ENCODE data around the gene SLC25A40. TPM values are rescaled to one million over a fixed set of nuclear protein-coding genes. Genes with fewer than 3 reads are reported as not detected.
"Not testable (repeated sequence)": the region's sequence is repeated elsewhere in the genome, so short reads cannot be mapped to it uniquely, and the experiment has no call there.

Gene SLC25A40
- total RNA-seq, 1 donor from 2014 or later = 25.6 TPM

DNA sequence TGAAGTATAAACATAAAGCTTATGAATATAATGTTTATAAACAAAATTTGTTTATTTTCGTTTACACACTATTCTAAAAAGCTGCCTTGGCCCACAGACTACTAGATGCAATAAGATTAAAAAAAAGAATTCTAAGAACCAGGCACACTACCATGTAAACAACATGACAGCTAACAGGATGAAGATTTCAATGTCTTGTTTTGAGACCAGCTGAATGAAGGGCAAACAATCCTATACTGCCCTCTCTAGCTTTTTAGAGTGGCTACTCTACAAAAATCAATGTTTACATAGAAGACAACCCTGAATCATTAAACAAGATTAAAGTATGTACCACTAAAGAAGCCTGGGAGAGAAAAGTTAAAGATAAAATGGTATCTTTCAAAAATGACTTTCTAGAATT lies 38.6 kb downstream of the SLC25A40 start:
- H3K36me3 Mint-ChIP-seq = no peaks in the 10 kb centered on the region
- H3K27ac Mint-ChIP-seq = no peak overlapping the region
- H3K4me1 Mint-ChIP-seq = peaks cover 2% of the 10 kb centered on the region
- H3K4me3 Mint-ChIP-seq = no peak overlapping the region
- TF ChIP-seq CTCF (IDR thresholded peaks at IDR 0.05; ENCODE audit: unreplicated experiment) = no peak
- DNase-seq (ENCODE audit: low spot score in 2 of 2, unreplicated experiment in 2 of 2) = no peak
- H3K9me3 Mint-ChIP-seq = no peaks in the 10 kb centered on the region
- H3K27me3 Mint-ChIP-seq (ENCODE audit: low read depth) = no peaks in the 10 kb centered on the region

DNA sequence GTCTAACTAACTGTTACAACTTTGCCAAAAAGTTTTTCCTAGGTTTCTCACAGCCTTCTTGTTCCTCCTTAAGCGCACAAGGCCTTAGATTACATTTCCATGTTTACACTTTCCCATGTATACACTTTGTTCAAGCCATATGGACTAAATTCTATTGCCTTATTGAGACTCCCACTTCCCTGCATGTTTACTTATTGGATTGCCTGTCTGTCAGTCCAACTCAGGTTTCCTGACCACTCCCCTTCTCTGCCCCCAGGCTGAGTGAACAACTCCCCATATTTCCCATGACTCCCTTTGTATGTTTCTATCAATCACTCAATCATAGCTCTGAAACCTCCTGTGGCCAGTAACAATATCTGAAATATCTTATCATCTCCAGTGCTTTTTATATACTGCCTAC lies 43.0 kb downstream of the SLC25A40 start:
- no peaks in the 10 kb centered on the region for H3K36me3 Mint-ChIP-seq
- no peak for DNase-seq (ENCODE audit: low spot score in 2 of 2, unreplicated experiment in 2 of 2)
- no peaks in the 10 kb centered on the region for H3K27me3 Mint-ChIP-seq (ENCODE audit: low read depth)
- no peak overlapping the region for H3K4me3 Mint-ChIP-seq
- no peak overlapping the region for H3K27ac Mint-ChIP-seq
- TF ChIP-seq CTCF (IDR thresholded peaks at IDR 0.05; ENCODE audit: unreplicated experiment) = no peak
- H3K4me1 Mint-ChIP-seq = peaks cover 7% of the 10 kb centered on the region
- peaks cover 4% of the 10 kb centered on the region for H3K9me3 Mint-ChIP-seq

DNA sequence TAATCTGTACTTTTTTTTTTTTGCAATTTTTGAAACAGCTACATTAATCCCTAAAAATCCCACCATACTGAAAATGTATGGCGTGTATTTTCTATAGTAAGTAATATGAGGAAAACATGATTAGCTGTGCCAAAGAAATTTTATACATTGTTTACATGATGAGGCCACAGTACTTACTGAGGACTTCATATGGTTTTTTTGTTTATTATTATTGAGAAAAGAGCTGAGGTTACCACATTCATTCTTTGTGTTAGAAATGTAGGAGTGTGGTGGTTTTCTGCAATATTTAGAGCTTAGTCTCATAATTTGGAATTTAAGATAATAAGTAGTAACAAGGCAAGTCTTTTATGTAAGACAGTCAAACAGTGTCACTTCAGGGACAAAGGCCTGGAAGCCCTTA lies 45.1 kb downstream of the SLC25A40 start:
- Mint-ChIP-seq H3K36me3 (no peaks in the 10 kb centered on the region), H3K27me3 (ENCODE audit: low read depth) (no peaks in the 10 kb centered on the region), H3K9me3 (peaks cover 12% of the 10 kb centered on the region), H3K4me1 (peaks cover 7% of the 10 kb centered on the region), H3K27ac (no peak overlapping the region), H3K4me3 (no peak overlapping the region)
- DNase-seq (ENCODE audit: low spot score in 2 of 2, unreplicated experiment in 2 of 2) = no peak
- no peak for TF ChIP-seq CTCF (IDR thresholded peaks at IDR 0.05; ENCODE audit: unreplicated experiment)

DNA sequence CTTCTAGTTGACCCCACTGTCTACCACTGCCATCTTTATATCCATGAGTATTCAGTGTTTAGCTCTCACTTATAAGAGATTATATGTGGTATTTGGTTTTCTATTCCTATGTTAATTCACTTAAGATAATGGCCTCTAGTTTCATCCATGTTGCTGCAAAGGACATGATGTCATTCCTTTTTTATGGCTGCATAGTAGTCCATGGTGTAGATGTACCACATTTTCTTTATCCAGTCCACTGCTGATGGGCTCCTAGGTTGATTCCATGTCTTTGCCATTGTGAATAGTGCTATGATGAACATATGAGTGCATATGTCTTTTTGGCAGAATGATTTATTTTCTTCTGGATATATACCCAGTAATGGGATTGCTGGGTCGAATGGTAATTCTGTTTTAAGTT lies 47.8 kb downstream of the SLC25A40 start:
- not testable (repeated sequence) for H3K27me3 Mint-ChIP-seq (ENCODE audit: low read depth); H3K4me3 Mint-ChIP-seq; DNase-seq (ENCODE audit: low spot score in 2 of 2, unreplicated experiment in 2 of 2); H3K36me3 Mint-ChIP-seq; H3K4me1 Mint-ChIP-seq; H3K27ac Mint-ChIP-seq
- peaks cover 34% of the 10 kb centered on the region for H3K9me3 Mint-ChIP-seq

DNA sequence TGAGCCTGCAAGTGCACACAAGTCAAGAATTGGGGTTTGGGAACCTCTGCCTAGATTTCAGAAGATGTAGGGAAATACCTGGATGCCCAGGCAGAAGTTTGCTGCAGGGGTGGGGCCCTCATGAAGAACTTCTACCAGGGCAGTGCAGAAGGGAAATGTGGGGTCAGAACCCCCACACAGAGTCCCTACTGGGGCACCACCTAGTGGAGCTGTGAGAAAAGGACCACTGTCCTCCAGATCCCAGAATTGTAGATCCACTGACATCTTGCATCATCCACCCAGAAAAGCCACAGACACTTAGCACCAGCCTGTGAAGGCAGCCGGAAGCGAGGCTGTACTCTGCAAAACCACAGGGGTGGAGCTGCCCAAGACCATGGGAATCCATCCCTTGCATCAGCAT lies 50.8 kb downstream of the SLC25A40 start:
- not testable (repeated sequence) for H3K27ac Mint-ChIP-seq; DNase-seq (ENCODE audit: low spot score in 2 of 2, unreplicated experiment in 2 of 2); H3K27me3 Mint-ChIP-seq (ENCODE audit: low read depth); H3K4me1 Mint-ChIP-seq; H3K4me3 Mint-ChIP-seq; H3K36me3 Mint-ChIP-seq
- H3K9me3 Mint-ChIP-seq = peaks cover 34% of the 10 kb centered on the region

DNA sequence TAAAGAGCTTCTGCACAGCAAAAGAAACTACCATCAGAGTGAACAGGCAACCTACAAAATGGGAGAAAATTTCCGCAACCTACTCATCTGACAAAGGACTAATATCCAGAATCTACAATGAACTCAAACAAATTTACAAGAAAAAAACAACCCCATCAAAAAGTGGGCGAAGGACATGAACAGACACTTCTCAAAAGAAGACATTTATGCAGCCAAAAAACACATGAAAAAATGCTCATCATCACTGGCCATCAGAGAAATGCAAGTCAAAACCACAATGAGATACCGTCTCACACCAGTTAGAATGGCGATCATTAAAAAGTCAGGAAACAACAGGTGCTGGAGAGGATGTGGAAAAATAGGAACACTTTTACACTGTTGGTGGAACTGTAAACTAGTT lies 54.1 kb downstream of the SLC25A40 start:
- H3K36me3 Mint-ChIP-seq; DNase-seq (ENCODE audit: low spot score in 2 of 2, unreplicated experiment in 2 of 2); H3K27me3 Mint-ChIP-seq (ENCODE audit: low read depth); H3K4me1 Mint-ChIP-seq; H3K4me3 Mint-ChIP-seq; H3K27ac Mint-ChIP-seq: not testable (repeated sequence)
- H3K9me3 Mint-ChIP-seq = peaks cover 34% of the 10 kb centered on the region

- H3K27ac Mint-ChIP-seq = no peak overlapping the region
- H3K9me3 Mint-ChIP-seq = peaks cover 4% of the 10 kb centered on the region
- no peaks in the 10 kb centered on the region for H3K36me3 Mint-ChIP-seq
- TF ChIP-seq CTCF (IDR thresholded peaks at IDR 0.05; ENCODE audit: unreplicated experiment) = no peak
- no peak for DNase-seq (ENCODE audit: low spot score in 2 of 2, unreplicated experiment in 2 of 2)
- no peaks in the 10 kb centered on the region for H3K27me3 Mint-ChIP-seq (ENCODE audit: low read depth)
- H3K4me1 Mint-ChIP-seq = no peaks in the 10 kb centered on the region
- H3K4me3 Mint-ChIP-seq = no peak overlapping the region
Measured at GRCh38 chr7:87818336-87818735, 57.8 kb downstream of the SLC25A40 start.
